Measurements from ENCODE around the gene EMP1.

EMP1 gene

DNA sequence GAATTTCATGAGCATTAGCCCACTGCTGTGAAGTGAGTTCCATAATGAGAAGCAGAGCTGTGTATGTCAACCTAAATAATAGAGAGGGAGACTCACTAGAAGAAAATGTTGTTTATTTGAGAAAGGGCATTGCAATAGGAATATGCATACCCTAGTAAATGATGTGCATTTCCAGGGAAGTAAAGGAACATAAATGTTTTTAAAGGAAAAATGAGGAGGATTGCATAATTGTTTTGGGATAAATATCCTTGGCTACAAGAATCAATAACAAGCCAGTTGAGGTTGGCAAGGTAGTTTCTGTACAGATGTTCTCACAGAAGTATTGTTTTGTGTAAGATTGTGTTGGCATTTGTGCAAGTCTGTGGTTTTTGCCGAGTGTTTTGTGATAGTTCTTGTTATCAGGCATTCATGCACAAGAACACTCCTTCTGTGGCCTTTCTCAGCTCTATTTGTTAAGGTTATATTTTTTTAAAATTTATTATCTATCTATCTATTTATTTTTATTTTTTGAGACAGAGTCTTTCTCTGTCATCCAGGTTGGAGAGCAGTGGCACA, 47.1 kb downstream of the EMP1 start:
- no peak overlapping the region for H3K27ac ChIP-seq

DNA sequence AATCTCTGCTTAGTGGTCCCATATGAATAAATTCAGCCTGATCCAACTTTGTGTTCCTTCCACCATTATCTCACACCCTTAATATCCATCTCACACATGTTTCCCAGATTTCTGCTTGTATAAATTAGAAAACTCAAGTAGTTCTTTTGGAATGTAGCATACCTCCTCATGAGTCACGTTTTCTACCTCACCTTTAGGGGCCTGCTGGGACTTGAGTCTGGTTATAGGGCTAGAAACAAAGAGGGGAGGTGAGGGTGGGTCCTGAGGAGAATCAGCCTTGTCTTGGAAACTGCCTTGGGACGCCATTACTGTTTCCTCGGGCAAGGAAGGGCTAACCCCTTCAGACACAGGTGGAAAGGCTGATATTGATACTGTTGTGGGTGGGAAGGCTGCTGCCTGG, 51.1 kb downstream of the EMP1 start:
- TF ChIP-seq, protein P1, sequence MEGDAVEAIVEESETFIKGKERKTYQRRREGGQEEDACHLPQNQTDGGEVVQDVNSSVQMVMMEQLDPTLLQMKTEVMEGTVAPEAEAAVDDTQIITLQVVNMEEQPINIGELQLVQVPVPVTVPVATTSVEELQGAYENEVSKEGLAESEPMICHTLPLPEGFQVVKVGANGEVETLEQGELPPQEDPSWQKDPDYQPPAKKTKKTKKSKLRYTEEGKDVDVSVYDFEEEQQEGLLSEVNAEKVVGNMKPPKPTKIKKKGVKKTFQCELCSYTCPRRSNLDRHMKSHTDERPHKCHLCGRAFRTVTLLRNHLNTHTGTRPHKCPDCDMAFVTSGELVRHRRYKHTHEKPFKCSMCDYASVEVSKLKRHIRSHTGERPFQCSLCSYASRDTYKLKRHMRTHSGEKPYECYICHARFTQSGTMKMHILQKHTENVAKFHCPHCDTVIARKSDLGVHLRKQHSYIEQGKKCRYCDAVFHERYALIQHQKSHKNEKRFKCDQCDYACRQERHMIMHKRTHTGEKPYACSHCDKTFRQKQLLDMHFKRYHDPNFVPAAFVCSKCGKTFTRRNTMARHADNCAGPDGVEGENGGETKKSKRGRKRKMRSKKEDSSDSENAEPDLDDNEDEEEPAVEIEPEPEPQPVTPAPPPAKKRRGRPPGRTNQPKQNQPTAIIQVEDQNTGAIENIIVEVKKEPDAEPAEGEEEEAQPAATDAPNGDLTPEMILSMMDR (conservative IDR thresholded peaks at IDR 0.05): no peak
- H3K27ac ChIP-seq: no peak overlapping the region

More for the DNA sequence above, 47.1 kb downstream of the EMP1 start:
- TF ChIP-seq, protein P1 (conservative IDR thresholded peaks at IDR 0.05): no peak

DNA sequence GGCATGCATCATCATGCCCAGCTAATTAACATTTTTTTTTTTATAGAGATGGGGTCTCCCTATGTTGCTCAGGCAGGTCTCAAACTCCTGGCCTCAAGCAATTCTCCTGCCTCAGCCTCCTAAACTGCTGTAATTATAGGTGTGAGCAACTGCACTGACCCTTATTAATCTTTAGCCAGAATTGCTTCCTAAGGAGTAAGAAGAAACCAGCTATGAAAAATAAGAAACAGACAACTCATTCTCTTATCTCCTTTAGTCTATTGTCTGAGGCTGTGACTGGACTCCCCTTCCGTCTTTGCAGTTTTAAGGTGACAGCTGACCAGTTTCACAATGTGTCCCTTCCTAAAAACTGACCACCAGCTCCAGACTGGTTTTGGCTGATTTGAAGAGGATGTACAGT, 52.4 kb downstream of the EMP1 start:
- TF ChIP-seq, protein P1 (conservative IDR thresholded peaks at IDR 0.05): no peak
- H3K27ac ChIP-seq: no peak overlapping the region

DNA sequence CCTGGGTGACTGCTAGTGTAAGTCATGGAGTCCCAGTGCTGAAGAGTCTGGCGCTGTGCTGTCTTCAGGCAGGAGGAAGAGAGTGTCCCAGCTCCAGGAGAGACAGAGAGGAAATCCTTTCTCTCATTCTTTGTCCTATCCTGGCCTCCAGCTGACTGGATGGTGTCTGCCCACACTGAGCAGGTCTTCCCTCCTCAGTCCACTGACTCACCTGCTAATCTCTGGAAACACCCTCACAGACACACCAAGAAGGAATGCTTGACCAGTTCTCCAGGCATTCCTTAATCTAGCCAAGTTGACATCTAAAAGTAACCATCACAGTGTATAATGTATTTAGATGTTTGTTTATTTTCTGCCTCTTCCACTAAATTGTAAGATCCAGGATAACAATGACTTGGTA, 53.9 kb downstream of the EMP1 start:
- H3K27ac ChIP-seq: no peak overlapping the region
- TF ChIP-seq, protein P1 (conservative IDR thresholded peaks at IDR 0.05): no peak

DNA sequence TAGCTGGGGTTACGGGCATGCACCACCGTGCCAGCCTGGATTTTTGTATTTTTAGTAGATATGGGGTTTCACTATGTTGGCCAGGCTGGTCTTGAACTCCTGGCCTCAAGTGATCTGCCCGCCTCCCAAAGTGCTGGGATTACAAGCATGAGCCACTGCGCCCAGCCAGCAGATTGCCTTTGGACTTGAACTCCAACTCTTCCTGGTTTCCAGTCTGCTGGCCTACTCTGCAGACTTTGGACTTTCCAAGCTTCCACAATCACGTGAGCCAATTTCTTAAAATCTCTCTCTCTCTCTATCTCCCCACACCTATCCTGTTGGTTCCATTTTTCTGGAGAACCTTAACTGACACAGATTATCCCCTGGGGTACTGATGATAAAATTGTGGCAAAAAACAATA, 55.0 kb downstream of the EMP1 start:
- TF ChIP-seq, protein P1 (conservative IDR thresholded peaks at IDR 0.05): no peak
- H3K27ac ChIP-seq: no peak overlapping the region

DNA sequence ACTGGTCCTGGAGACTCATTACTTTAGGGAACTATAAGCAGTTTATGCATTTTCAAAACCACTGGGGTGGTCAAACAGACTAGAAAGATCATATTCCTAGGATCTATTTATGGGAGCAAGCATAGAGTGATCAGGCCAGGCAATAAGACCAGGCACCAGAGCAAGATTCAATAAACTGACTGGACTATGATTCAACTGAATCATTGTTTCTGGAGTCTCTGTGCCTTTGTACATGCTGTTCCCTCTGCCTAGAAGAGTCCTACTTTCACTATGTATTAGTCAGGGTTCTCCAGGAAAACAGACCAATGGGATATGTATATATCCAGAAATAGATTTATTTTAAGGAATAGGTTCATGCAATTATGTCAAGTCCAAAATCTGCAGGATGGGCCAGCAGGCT, 55.5 kb downstream of the EMP1 start:
- TF ChIP-seq, protein P1 (conservative IDR thresholded peaks at IDR 0.05): no peak
- no peak overlapping the region for H3K27ac ChIP-seq

DNA sequence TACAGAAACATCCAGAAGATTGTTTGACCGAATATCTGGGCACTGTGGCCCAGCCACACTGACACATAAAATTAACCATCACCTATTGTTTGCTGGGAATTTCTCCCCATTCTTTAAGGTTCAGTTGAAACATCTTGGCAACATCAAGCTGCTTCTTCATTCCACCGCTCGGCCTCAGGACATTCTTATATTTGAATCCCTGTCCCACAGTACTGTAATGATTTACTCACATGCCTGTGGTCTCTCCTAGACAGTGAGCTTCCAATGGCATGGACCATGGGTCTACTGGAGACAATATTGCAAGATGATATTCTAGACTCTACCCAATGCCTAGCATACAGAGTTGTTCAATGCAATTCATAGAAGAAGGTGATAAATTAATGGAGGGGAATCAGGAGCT, 56.1 kb downstream of the EMP1 start:
- TF ChIP-seq, protein P1 (conservative IDR thresholded peaks at IDR 0.05): no peak
- no peak overlapping the region for H3K27ac ChIP-seq
